GM19463 (cell line): ENCODE measurements around the gene MSI2.

Source experiments
- ATAC-seq: cut with Tn5 transposase; IDR thresholded peaks from one replicate; pipeline ENCODE4 v1.9.1; 2021; ENCODE audit warnings: mild to moderate bottlenecking, moderate library complexity; ENCODE audit not compliant: unreplicated experiment

MSI2 gene

GRCh38 chr17:57639381-57639780, 383.1 kb downstream of the MSI2 start:
- no peak for ATAC-seq

- no peak for ATAC-seq
Observed at GRCh38 chr17:57640079-57640478, 383.8 kb downstream of the MSI2 start.

GRCh38 chr17:57641761-57642160, 385.4 kb downstream of the MSI2 start:
- ATAC-seq: no peak

DNA sequence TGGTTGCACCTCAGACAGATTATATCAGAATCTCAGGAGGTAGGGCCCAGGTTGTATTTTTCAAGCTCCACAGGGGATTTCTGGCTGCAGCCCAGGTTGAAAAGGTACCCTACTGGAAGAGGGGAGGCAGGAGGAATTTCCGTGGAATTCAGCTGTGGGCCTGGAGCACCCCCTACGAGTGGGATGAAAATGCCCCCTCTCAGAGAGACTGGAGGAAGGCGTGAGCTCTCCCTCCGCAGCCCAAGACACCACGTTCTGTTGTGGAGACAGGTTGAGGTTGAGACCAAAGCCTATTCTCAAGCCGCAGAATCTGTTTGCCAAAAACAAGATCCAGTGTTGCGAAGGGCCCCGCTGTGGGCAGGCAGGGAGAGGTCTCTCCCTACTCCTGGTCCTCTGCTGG, 386.7 kb downstream of the MSI2 start:
- ATAC-seq: no peak

GRCh38 chr17:57644326-57644725, 388.0 kb downstream of the MSI2 start:
- no peak for ATAC-seq

- no peak for ATAC-seq
Observed at GRCh38 chr17:57645950-57646665, 389.8 kb downstream of the MSI2 start.

GRCh38 chr17:57648720-57649119, 392.4 kb downstream of the MSI2 start:
- no peak for ATAC-seq

- no peak for ATAC-seq
Observed at GRCh38 chr17:57649191-57649590, 392.9 kb downstream of the MSI2 start.

DNA sequence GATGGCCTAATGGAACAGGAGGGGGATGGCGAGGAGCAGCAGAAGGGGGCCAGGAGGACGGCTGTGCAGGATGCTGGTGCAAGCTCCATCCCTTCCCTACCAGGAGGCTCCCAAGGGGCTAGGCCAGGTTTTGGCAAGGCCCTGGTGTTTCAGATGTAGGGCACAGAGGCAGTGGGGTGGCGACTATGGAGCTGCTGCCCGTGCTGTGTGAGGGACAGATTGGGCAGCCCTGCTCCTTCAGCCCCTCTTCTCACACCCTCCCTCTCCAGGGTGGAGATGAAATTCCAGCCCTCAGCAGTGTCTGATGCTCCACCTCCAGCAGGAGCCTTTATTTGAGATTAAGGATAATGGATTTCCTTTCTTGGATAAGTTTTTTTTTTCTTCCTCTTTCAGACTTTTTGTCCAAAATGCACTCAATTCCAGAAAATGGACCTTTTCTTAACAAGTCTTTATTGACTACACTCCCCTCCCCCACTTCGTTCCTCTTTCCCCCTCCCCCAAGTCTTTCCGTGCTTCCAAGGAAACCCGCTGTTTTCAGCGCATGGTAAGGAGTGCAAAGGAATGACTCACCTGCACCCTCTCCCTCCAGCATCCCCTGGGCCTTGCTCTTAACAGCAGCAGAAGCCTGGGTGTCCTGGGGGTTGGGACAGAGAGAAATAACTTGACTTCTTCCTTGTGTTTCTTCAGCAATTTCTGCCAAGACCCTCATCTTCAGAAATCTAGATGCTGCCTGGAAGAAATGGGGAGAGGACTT, 393.6 kb downstream of the MSI2 start:
- ATAC-seq: no peak

DNA sequence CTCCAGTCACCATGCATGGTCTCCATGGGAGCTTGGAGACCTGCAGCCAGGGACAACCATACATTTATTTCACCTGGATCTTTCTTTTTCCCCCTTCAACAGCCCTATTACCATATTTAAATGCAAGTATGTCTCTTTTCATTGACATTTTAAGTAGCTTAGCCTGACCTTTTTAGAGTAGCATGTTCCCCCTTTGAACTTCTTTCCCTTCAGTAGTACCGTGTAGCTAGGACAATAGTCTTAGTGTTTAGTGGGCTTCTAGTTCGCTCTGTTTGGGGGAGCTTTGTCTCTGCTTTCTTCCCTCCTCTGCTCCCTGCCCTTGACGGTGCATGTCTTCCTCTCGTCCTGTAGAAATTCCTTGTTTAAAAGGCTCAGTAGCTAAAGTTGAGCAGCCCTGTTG, 394.2 kb downstream of the MSI2 start:
- ATAC-seq: no peak

- ATAC-seq: no peak
Observed at GRCh38 chr17:57651451-57651850, 395.1 kb downstream of the MSI2 start.

DNA sequence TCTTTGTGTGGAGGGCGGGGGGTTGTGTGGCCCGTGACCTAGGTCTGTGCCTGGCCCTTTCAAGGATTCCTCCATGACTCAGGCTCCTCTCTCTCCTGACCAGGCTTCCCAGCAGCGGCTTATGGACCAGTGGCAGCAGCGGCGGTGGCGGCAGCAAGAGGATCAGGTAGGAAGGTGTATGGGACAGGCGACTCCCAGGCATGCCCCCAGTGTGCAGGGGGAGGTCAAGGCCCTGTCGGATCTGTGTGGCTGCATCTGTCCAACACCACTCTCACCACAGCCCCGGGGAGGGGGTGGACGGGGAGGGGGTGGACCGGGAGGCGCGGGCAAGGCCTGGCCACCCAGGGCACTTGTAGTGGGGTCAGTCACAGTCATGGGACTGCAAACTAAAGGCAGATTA, 395.7 kb downstream of the MSI2 start:
- no peak for ATAC-seq

GRCh38 chr17:57652811-57653210, 396.5 kb downstream of the MSI2 start:
- ATAC-seq: no peak

GRCh38 chr17:57653279-57653678, 397.0 kb downstream of the MSI2 start:
- no peak for ATAC-seq

- no peak for ATAC-seq
Observed at GRCh38 chr17:57654040-57654775, 397.9 kb downstream of the MSI2 start.

DNA sequence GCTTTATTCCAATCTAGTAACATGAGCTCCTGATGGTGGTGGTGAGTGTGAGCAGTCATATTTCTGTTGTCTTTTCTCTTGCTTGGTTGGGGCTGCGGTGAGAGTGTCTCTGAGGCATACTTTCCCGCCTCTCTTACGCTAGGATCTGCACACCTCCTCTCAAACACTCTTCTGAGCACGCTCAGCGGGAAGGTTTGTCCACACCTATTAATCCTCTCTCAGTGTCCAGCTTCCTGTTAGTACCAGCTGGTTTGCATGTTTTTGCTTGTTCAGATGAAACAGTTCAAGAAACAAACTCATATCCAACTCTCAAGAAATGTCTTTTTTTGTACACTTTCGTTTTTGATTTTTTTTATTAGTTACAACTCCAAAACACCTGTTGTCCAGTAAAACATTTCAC, 399.2 kb downstream of the MSI2 start:
- ATAC-seq: no peak

GRCh38 chr17:57657211-57657610, 400.9 kb downstream of the MSI2 start:
- no peak for ATAC-seq

DNA sequence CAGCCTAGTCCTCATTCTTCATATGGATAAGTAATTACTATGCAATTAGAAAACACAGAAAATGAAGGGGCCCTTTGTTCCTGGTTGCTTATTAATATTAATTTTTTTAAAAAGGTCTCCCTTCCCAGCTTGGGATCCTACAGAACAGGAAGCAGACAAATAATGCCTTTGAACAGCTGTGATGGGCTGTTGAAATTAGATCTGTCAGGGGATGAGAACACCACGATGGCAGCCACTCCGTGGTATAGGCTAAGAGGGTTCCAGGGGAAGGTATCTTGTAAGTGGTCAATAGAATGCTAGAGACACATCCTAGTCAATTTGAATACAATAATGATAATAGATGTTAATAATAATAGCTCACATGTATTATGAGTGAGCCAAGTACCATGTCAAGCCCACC, 405.7 kb downstream of the MSI2 start:
- no peak for ATAC-seq

- no peak for ATAC-seq
Observed at GRCh38 chr17:57662644-57663308, 406.5 kb downstream of the MSI2 start.

- no peak for ATAC-seq
Observed at GRCh38 chr17:57663326-57664070, 407.2 kb downstream of the MSI2 start.

DNA sequence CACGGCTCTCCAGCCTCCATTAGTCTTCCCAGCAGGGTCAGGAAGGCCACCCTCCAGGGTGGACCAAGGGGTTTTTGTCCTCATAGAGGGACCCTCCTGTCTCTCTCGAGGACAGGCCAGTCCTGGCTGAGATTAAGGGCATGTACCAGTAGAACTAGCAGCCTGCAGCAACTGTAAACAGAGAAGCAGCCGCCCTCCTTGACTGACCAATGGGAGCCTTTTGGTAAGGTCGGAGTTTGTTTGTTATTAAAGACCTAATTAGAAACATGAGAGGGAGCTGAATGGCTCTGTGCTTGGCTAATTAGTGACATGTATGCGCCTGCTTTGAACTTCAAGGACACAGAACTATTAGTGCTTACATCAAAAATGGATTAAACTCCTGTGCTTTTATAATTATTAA, 408.8 kb downstream of the MSI2 start:
- no peak for ATAC-seq
